GM23338 (cell line): ENCODE measurements around the gene RAD51AP1. TPM values are rescaled to one million over a fixed set of nuclear protein-coding genes. Genes with fewer than 3 reads are reported as not detected.

Source experiments
- ATAC-seq: fragments of 200-7000 bp; cut with Tn5 transposase; 3 replicates; pipeline ENCODE4 v1.9.1; 2020
- DNase-seq: peaks from one replicate; pipeline ENCODE4 v3.0.0-alpha.2; 2015; ENCODE audit warnings: low spot score
- H2AFZ ChIP-seq: fragments of 200-600 bp; sonication (generic); 2 replicates; pipeline ENCODE4 v1.8.0; 2016; ENCODE audit warnings: antibody characterized with exemption, mild to moderate bottlenecking, moderate library complexity
- H3F3A ChIP-seq: fragments of 200-600 bp; sonication (generic); replicated peaks from 2 replicates; pipeline ENCODE4 v1.8.0; 2017; ENCODE audit warnings: antibody characterized with exemption, mixed run types, low read depth
- H3K27ac ChIP-seq: fragments of 200-600 bp; sonication (generic); 2 replicates; pipeline ENCODE4 v1.6.1; 2016; ENCODE audit warnings: low read depth
- H3K27me3 ChIP-seq: fragments of 200-600 bp; sonication (generic); 2 replicates; pipeline ENCODE4 v1.8.0; 2016; ENCODE audit warnings: mild to moderate bottlenecking, mixed run types, moderate library complexity; ENCODE audit not compliant: insufficient read depth
- H3K36me3 ChIP-seq: fragments of 200-600 bp; sonication (generic); 2 replicates; pipeline ENCODE4 v1.8.0; 2016; ENCODE audit warnings: mild to moderate bottlenecking; ENCODE audit not compliant: insufficient read depth
- H3K4me1 ChIP-seq: fragments of 200-600 bp; sonication (generic); 2 replicates; pipeline ENCODE4 v1.8.0; 2016; ENCODE audit warnings: mild to moderate bottlenecking, moderate library complexity; ENCODE audit not compliant: insufficient read depth
- H3K4me2 ChIP-seq: fragments of 200-600 bp; sonication (generic); 2 replicates; pipeline ENCODE4 v1.7.1; 2017; ENCODE audit warnings: mixed run types
- H3K4me3 ChIP-seq: fragments of 200-600 bp; sonication (generic); 2 replicates; pipeline ENCODE4 v1.6.1; 2016; ENCODE audit warnings: mixed run types
- H3K79me2 ChIP-seq: fragments of 200-600 bp; sonication (generic); replicated peaks from 2 replicates; pipeline ENCODE4 v1.8.0; 2017; ENCODE audit warnings: mild to moderate bottlenecking; ENCODE audit not compliant: insufficient read depth
- H3K9me2 ChIP-seq: fragments of 200-600 bp; sonication (generic); 2 replicates; pipeline ENCODE4 v1.8.0; 2017; ENCODE audit not compliant: insufficient read depth
- H4K20me1 ChIP-seq: fragments of 200-600 bp; sonication (generic); replicated peaks from 2 replicates; pipeline ENCODE4 v1.8.0; 2017; ENCODE audit warnings: mild to moderate bottlenecking; ENCODE audit not compliant: insufficient read depth
- H3K27ac Mint-ChIP-seq: 2 replicates; pipeline ENCODE4 v1.8.0; 2020; ENCODE audit warnings: inconsistent platforms, mild to moderate bottlenecking, moderate library complexity, mixed read lengths
- H3K27me3 Mint-ChIP-seq: 3 replicates; pipeline ENCODE4 v1.8.0; 2022; ENCODE audit warnings: low read depth, mild to moderate bottlenecking, moderate library complexity, mixed read lengths, inconsistent platforms; ENCODE audit not compliant: insufficient read depth, poor library complexity
- H3K36me3 Mint-ChIP-seq: 3 replicates; pipeline ENCODE4 v1.8.0; 2021; ENCODE audit warnings: low read depth, mild to moderate bottlenecking, inconsistent platforms, moderate library complexity, mixed read lengths
- H3K4me1 Mint-ChIP-seq: 3 replicates; pipeline ENCODE4 v1.8.0; 2020; ENCODE audit warnings: mild to moderate bottlenecking, inconsistent platforms, mixed read lengths
- H3K4me3 Mint-ChIP-seq: 3 replicates; pipeline ENCODE4 v1.8.0; 2021; ENCODE audit warnings: moderate library complexity, mild to moderate bottlenecking, inconsistent platforms, mixed read lengths
- H3K9me3 Mint-ChIP-seq: 3 replicates; pipeline ENCODE4 v1.8.0; 2020; ENCODE audit warnings: moderate library complexity, mild to moderate bottlenecking, inconsistent platforms, mixed read lengths
- CREB1 ChIP-seq: fragments of 250-450 bp; sonication (Bioruptor Pico); IDR thresholded peaks from 2 replicates; pipeline ENCODE4 v1.5.0; 2020; ENCODE audit warnings: low read depth, mild to moderate bottlenecking, moderate library complexity
- EZH2phosphoT487 ChIP-seq: fragments of 200-600 bp; sonication (generic); IDR thresholded peaks from one replicate; pipeline ENCODE4 v1.8.1; 2018; ENCODE audit warnings: antibody characterized with exemption; ENCODE audit not compliant: unreplicated experiment
- JUNB ChIP-seq: IDR thresholded peaks from one replicate; pipeline ENCODE4 v1.6.1; 2016; ENCODE audit warnings: antibody characterized with exemption; ENCODE audit not compliant: unreplicated experiment
- POLR2AphosphoS5 ChIP-seq: IDR thresholded peaks from 2 replicates; pipeline ENCODE4 v1.6.1; 2016; ENCODE audit warnings: antibody characterized with exemption, low read depth
- ZNF331 ChIP-seq: fragments of 250-450 bp; sonication (Bioruptor Pico); IDR thresholded peaks from 2 replicates; pipeline ENCODE4 v1.5.0; 2020; ENCODE audit warnings: low read depth, mild to moderate bottlenecking, moderate library complexity
- polyA plus RNA-seq: library from polyadenylated mRNA; unstranded; fragments of >200 nt; fragmentation: Nextera tagmentation; extraction: Ambion mirVana; gene quantifications from 2 replicates; pipeline ENCODE4 v1.2.1, GENCODE V29; 2016
- total RNA-seq: library from RNA; depleted of rRNA; stranded (reverse); fragments of >200 nt; shearing (Covaris generic); gene quantifications from 2 replicates; pipeline ENCODE4 v1.2.3, GENCODE V29; 2014
- TF ChIP-seq, protein P1 (sequence below): IDR thresholded peaks from one replicate; pipeline ENCODE4 v1.6.1; 2018; ENCODE audit warnings: antibody characterized with exemption; ENCODE audit not compliant: unreplicated experiment
- TF ChIP-seq, protein P2 (sequence below): IDR thresholded peaks from 2 replicates; pipeline ENCODE4 v1.6.1; 2016; ENCODE audit warnings: antibody characterized with exemption
- TF ChIP-seq, protein P3 (sequence below), 2 experiments: fragments of 200-600 bp in 1 of 2; sonication (generic) in 1 of 2; conservative IDR thresholded peaks; 2 replicates each; pipeline versions ENCODE4 v1.5.1 to v1.6.1; 2016 to 2017; ENCODE audit warnings: antibody characterized with exemption in 2 of 2, low read depth in 2 of 2, mild to moderate bottlenecking in 2 of 2, moderate library complexity in 1 of 2

RAD51AP1 gene
- total and polyA plus RNA-seq, 2 experiments from 2014 or later: 75.2 to 119 TPM

DNA sequence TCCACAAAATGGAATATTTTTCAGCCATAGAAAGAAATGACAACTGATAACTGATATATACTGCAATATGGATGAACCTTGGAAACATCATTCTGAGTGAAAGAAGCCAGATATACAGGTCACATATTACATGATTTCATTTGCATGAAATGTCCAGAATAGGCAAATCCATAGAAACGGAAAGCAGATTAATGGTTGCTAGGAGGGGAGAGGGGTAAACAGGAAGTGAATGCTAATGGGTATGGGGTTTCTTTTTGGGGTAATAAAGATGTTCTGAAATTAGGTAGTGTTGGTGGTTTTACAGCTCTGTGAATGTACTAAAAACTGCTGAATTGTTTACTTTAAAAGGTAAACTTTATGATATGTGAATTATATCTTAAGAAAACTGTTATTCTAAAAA lies 6.5 kb downstream of the RAD51AP1 start (continued):
- TF ChIP-seq, protein P1, sequence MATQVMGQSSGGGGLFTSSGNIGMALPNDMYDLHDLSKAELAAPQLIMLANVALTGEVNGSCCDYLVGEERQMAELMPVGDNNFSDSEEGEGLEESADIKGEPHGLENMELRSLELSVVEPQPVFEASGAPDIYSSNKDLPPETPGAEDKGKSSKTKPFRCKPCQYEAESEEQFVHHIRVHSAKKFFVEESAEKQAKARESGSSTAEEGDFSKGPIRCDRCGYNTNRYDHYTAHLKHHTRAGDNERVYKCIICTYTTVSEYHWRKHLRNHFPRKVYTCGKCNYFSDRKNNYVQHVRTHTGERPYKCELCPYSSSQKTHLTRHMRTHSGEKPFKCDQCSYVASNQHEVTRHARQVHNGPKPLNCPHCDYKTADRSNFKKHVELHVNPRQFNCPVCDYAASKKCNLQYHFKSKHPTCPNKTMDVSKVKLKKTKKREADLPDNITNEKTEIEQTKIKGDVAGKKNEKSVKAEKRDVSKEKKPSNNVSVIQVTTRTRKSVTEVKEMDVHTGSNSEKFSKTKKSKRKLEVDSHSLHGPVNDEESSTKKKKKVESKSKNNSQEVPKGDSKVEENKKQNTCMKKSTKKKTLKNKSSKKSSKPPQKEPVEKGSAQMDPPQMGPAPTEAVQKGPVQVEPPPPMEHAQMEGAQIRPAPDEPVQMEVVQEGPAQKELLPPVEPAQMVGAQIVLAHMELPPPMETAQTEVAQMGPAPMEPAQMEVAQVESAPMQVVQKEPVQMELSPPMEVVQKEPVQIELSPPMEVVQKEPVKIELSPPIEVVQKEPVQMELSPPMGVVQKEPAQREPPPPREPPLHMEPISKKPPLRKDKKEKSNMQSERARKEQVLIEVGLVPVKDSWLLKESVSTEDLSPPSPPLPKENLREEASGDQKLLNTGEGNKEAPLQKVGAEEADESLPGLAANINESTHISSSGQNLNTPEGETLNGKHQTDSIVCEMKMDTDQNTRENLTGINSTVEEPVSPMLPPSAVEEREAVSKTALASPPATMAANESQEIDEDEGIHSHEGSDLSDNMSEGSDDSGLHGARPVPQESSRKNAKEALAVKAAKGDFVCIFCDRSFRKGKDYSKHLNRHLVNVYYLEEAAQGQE: no peak

DNA sequence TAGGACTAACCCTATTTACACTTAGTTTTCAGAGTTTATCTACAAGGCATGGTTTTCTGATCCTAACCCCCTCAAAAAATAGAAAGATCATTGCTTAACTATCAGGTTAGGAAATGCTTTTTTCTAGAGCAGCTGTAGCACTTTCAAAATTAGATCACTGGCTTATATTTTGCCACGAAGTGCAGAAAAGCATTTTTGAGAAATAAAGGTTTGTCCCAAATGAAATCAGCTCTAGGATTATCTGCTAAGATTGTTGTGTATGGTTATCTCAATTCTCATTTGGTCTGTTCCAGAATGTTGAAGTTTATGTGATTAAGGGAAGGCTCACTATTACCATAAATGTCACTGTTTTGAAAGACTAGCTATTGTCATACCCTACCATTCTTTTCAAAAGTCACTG lies 13.5 kb downstream of the RAD51AP1 start:
- ATAC-seq: no peak
- TF ChIP-seq, protein P1: no peak
- TF ChIP-seq, protein P2, sequence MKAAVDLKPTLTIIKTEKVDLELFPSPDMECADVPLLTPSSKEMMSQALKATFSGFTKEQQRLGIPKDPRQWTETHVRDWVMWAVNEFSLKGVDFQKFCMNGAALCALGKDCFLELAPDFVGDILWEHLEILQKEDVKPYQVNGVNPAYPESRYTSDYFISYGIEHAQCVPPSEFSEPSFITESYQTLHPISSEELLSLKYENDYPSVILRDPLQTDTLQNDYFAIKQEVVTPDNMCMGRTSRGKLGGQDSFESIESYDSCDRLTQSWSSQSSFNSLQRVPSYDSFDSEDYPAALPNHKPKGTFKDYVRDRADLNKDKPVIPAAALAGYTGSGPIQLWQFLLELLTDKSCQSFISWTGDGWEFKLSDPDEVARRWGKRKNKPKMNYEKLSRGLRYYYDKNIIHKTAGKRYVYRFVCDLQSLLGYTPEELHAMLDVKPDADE: no peak
- TF ChIP-seq CREB1 (CRISPR knock-in tag) (no peak), ZNF331 (no peak), JUNB (no peak), EZH2phosphoT487 (no peak), POLR2AphosphoS5 (no peak)
- TF ChIP-seq, protein P3, sequence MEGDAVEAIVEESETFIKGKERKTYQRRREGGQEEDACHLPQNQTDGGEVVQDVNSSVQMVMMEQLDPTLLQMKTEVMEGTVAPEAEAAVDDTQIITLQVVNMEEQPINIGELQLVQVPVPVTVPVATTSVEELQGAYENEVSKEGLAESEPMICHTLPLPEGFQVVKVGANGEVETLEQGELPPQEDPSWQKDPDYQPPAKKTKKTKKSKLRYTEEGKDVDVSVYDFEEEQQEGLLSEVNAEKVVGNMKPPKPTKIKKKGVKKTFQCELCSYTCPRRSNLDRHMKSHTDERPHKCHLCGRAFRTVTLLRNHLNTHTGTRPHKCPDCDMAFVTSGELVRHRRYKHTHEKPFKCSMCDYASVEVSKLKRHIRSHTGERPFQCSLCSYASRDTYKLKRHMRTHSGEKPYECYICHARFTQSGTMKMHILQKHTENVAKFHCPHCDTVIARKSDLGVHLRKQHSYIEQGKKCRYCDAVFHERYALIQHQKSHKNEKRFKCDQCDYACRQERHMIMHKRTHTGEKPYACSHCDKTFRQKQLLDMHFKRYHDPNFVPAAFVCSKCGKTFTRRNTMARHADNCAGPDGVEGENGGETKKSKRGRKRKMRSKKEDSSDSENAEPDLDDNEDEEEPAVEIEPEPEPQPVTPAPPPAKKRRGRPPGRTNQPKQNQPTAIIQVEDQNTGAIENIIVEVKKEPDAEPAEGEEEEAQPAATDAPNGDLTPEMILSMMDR (conservative IDR thresholded peaks at IDR 0.05; ENCODE audit: low read depth in 2 of 2): no peak

More for the DNA sequence above, 13.5 kb downstream of the RAD51AP1 start:
- DNase-seq: no peak
- Histone ChIP-seq H4K20me1 (0 out of 2 replicates have a peak, but pooled peaks cover 3% of the 10 kb centered on the region), H3K27ac (no peak overlapping the region), H3K27me3 (no peaks in the 10 kb centered on the region), H3F3A (no peaks in the 10 kb centered on the region), H3K4me3 (no peak overlapping the region), H2AFZ (no peak overlapping the region), H3K9me2 (no peaks in the 10 kb centered on the region), H3K79me2 (no peaks in the 10 kb centered on the region; the same call in 1 of the 2 replicates), H3K4me1 (peaks cover 13% of the 10 kb centered on the region), H3K4me2 (no peak overlapping the region), H3K36me3 (peaks cover 17% of the 10 kb centered on the region; the same call in 1 of the 2 replicates)
- no peaks in the 10 kb centered on the region for H3K9me3 Mint-ChIP-seq
- H3K27ac Mint-ChIP-seq: no peak overlapping the region
- H3K27me3 Mint-ChIP-seq: no peaks in the 10 kb centered on the region
- H3K4me1 Mint-ChIP-seq: peaks cover 4% of the 10 kb centered on the region; the same call in 2 of the 3 replicates
- H3K4me3 Mint-ChIP-seq: no peak overlapping the region
- peaks cover 28% of the 10 kb centered on the region for H3K36me3 Mint-ChIP-seq
